DMS153 (cell line): ENCODE results near the gene ECT2L.
A peak's percentile ranks its signal among the peaks of the same experiment; 100 is the strongest.

Experiments
- DNase-seq: peaks from one replicate; lab custom pipeline; 2025; lab: John Stamatoyannopoulos, UW

Gene ECT2L

GRCh38 chr6:138795809-138796603 is at the start of gene ECT2L:
Gene ECT2L (plus strand): TSS chr6:138796087. CDS start chr6:138813275, 17,188 bp downstream.
- peak; percentile 57 for DNase-seq

- DNase-seq = no peak
These were observed 43.9 kb upstream of the ECT2L start for GRCh38 chr6:138752017-138752416.

GRCh38 chr6:138757136-138757535 is 38.8 kb upstream of the ECT2L start:
- no peak for DNase-seq

GRCh38 chr6:138765896-138766655 is 29.8 kb upstream of the ECT2L start:
- DNase-seq = peak; percentile 15

- no peak for DNase-seq
These were observed 26.7 kb upstream of the ECT2L start for GRCh38 chr6:138769102-138769676.

GRCh38 chr6:138772596-138773176 is 23.2 kb upstream of the ECT2L start:
- no peak for DNase-seq

GRCh38 chr6:138773177-138774091 is 22.5 kb upstream of the ECT2L start, which contains the start of gene CCDC28A:
Gene CCDC28A (plus strand): TSS chr6:138773769. CDS start chr6:138776121, 2,352 bp downstream.
- peak; percentile 92 for DNase-seq

- DNase-seq = no peak
These were observed 21.5 kb upstream of the ECT2L start for GRCh38 chr6:138774370-138774769.

GRCh38 chr6:138776659-138777058 is 19.2 kb upstream of the ECT2L start:
- no peak for DNase-seq

- no peak for DNase-seq
These were observed 17.6 kb upstream of the ECT2L start for GRCh38 chr6:138778331-138778730.

GRCh38 chr6:138782243-138782642 is 13.6 kb upstream of the ECT2L start:
- DNase-seq = no peak

- DNase-seq = no peak
These were observed 10.8 kb upstream of the ECT2L start for GRCh38 chr6:138785079-138785478.

GRCh38 chr6:138785980-138786379 is 9.9 kb upstream of the ECT2L start:
- no peak for DNase-seq

GRCh38 chr6:138787138-138787537 is 8.7 kb upstream of the ECT2L start:
- DNase-seq = no peak

GRCh38 chr6:138796771-138797170 is 884 bp downstream of the ECT2L start:
- no peak for DNase-seq

- DNase-seq = no peak
These were observed 2.0 kb downstream of the ECT2L start for GRCh38 chr6:138797806-138798446.

GRCh38 chr6:138800377-138801150 is 4.7 kb downstream of the ECT2L start:
- DNase-seq = no peak

- DNase-seq = no peak
These were observed 7.4 kb downstream of the ECT2L start for GRCh38 chr6:138803331-138803730.

- no peak for DNase-seq
These were observed 8.0 kb downstream of the ECT2L start for GRCh38 chr6:138803861-138804260.
